COLO829 (cell line): ENCODE measurements around the gene DLG5.

Experiments
- DNase-seq: peaks from one replicate; pipeline ENCODE4 v3.0.0; 2012; ENCODE audit warnings: low spot score

DLG5 gene

DNA sequence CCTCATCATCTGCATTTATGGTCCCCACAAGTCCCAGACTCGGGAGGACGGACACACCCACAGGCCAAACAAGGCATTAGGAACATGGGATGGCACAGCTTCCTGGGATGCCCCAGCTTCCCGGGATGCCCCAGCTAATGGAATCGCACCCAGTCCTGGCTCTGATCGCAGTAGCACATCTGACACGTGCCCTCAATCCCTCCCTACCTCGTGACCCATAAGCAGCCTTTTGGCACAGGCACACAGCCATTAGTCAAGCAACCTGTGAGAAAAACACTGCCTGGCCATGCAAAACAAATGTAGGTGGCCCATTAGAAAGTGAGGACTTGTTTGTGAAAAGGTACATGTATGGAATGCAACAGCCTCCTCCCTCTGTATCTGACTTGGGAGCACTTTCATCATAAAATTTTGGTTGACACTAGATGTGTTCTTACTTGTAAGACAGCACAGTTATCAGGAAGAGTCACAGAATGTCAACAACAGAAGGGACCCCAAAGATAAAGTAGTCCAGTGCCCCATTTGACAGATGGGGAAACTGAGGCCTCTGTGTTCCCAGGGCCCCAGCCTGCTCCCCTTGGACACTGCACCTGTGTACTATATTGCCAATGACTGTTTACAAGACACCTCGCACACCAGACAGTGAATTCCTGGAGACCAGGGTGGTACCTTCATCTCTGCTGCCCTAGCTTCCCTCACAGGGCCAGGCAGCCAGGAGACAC is 34.4 kb downstream of the DLG5 start:
- DNase-seq = no peak

DNA sequence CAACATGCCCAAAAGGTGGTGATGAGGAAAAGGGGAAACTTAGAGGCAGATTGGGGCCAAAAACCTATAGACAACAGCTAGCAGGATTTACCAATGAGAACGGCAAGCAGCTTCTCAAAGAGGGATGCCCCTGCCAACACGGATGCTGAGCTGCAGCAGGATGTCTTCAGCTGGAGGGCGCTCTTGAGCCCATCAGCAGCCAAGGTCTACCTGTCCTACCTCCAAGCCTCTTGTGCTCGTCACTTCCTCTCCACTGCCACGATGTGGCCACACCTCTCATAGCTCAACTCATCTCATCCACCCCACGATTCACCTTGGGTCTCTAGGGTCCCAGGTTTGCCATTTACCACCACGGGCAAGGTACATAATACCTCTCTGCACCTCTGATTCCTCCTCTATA is 36.5 kb downstream of the DLG5 start:
- no peak for DNase-seq

GRCh38 chr10:77889277-77889903 is 37.2 kb downstream of the DLG5 start:
- no peak for DNase-seq

DNA sequence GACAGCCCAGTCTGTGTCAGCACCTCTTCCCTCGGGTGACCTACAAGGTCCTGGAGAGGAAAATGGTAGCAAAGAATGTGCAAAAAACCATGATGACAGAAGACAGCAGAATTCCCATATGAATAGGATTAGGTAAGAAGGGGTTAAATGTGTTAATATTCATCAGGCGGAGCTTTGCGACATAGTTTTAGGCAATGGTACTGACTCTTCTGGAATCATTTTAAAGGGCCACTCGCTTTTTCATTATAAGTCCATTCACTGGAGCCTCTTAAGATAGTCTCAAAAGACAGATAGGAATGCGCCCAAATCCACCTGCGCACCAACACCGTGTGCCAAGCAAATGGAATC is 38.2 kb downstream of the DLG5 start:
- no peak for DNase-seq

- no peak for DNase-seq
These were observed 38.8 kb downstream of the DLG5 start for GRCh38 chr10:77887631-77888355.

GRCh38 chr10:77886795-77887355 is 39.7 kb downstream of the DLG5 start:
- DNase-seq = no peak

DNA sequence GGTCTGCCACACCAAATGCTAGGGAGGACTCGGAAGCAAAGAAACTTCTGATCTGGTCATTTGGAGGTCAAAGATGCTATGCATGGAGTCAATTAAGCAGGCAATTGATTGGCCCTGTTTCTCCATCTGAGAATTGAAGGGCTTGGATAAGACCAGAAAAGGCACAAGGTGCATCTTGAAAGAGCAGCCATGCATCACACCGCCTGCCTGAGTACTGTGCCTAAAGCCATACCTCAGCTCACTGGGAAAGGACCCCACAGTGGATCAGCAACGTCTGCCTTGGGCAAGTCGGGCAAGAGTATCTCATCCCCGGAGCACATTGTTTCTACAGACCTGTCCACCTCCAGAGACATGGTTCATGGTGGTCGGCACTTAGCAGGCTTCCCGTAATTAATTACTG is 42.4 kb downstream of the DLG5 start:
- DNase-seq = no peak

DNA sequence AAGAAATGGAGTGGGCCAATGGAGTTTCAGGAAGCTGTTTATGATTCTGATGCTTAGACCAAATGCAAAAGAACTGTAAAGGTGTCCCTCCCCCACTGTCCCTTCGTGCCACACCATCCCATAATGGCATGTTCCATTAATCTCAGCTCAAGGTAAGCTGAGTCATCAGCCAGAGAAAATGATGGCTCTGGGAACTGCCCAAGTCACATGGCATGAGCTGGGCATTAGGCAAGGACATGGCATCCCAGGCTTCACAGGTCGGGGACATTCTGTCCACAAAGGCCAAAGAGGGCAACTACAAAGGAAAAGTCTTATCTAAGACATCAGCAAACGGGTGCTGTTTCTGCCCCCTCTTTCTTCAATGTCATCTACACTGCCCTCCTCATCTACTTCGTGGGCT is 44.9 kb downstream of the DLG5 start:
- no peak for DNase-seq

- DNase-seq = no peak
These were observed 45.3 kb downstream of the DLG5 start for GRCh38 chr10:77881222-77881621.

- DNase-seq = no peak
These were observed 46.8 kb downstream of the DLG5 start for GRCh38 chr10:77879710-77880109.

- no peak for DNase-seq
These were observed 47.5 kb downstream of the DLG5 start for GRCh38 chr10:77879065-77879464.

- DNase-seq = no peak
These were observed 48.9 kb downstream of the DLG5 start for GRCh38 chr10:77877441-77878344.

- no peak for DNase-seq
These were observed 50.8 kb downstream of the DLG5 start for GRCh38 chr10:77875730-77876129.

DNA sequence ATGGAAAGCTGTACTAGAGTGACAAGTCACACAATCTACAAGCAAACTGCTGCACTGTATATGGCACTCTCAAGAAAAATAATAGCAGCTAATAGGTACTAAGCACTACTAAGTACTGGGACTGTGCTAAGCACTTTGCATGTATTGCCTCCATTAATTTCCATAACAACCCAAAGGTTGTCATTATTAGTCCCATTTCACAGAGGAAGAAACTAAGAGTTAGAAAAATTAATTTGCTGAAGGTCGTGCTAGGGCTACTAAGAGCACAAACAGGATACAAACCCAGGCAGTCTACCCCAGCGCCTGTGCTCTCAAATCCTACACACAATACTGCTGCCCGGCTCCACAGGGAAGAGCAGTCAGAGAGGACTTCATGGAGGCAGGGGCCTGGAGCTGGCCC is 51.7 kb downstream of the DLG5 start:
- DNase-seq = no peak

GRCh38 chr10:77873536-77874380 is 52.8 kb downstream of the DLG5 start:
- DNase-seq = no peak

GRCh38 chr10:77872947-77873535 is 53.5 kb downstream of the DLG5 start:
- no peak for DNase-seq

DNA sequence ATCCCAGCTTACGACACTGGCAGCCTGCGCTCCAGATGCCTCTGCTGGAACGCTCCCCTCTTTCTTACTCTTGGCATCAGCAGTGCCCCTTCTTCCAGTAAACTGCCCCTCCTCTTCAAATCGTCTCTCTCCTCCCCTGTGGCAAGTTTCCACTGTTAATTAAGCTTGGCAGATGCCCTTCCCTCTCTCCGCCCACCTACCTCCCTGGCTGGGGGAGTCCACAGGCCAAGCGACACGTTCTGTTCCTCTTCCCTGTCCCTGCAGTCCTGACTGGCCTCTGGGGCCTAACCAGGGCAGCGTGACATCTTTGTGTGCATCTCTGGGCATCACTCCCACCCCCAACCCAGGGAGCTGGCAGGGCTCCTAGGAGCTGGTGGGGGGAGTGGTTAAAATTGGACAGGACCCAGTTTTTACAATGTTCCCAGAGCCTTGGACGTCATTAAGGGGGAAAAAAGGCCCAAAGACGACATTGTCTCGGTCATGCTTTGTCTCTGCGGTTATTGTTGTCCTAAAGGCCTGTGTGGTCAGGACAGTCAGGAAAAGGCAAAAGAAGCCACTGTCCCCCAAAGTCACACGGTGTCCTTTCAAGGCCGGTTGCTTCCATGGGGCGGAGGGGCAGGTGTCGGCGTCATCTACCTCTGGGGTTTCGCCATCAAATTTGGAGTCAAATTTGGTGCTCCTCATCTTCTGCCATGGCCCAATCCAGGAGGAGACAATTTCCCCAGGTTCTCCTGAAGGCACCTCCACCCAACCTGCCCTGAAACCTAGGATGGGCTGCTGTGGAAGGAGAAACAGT is 54.2 kb downstream of the DLG5 start:
- DNase-seq = no peak

DNA sequence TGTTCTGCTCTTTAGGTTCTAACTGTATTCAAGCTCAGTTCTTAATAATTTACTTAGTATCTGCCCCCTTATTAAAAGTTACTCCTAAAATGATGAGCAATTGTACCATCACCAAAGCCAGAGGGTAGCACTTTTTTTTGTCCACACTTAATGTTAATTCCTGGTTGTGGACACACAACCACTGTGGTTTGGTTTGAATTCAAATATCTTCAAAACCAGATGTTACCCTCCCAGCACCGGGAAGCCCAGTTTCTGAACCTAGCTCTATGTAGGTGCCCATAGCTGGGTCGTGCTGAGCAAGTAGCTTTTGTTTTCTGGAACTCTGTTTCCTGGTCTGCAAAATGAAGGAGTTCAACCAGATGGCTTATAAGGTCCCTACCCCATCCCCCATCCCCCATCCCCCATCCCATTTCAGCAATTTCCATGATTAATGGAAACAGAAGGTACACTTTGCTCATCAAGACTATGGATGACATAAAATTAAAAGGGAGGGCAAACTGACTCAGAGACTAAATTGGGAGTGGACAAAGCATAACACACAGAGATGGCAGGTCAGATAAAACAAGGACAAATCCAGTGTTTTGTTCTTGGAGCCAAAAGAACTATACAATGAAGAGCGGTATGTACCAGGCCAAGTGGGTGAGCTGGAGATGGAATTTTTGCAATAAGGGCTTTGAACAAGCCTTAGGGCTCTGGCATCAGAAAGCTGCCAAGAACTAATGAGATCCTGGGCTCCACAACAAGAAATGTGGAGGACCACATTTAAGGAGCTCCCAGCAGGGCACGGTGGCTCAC is 56.7 kb downstream of the DLG5 start:
- no peak for DNase-seq

DNA sequence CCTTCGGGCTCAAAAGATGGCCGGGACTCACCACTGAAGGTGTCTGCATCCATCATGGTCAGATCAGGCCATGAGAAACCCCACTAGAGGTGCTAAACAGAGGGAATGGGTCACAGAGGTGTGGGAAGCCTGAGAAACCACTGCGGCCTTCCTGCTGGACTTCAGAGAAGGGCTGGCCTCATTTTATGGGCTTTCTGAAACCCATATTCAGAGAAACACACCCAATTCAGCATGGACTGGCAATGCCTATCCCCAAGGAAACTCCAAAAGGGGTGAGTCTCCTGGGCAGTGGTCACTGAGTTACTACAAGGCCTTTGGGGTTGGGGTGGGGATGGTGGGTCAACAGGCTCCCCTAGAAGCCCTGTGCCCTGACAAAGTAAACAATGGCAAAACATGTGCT is 58.0 kb downstream of the DLG5 start:
- no peak for DNase-seq
